NT2/D1 (cell line): ENCODE data around the gene ABCF1.
A peak's percentile ranks its signal among the peaks of the same experiment; 100 is the strongest.

ENCODE experiments used
- DNase-seq: peaks from one replicate; pipeline ENCODE4 v3.0.0-alpha.2; 2011; ENCODE audit warnings: low read depth, low spot score
- H3K27me3 ChIP-seq: 2 replicates; pipeline ENCODE4 v1.6.0; 2011; ENCODE audit warnings: mild to moderate bottlenecking; ENCODE audit not compliant: insufficient read length, insufficient read depth
- H3K36me3 ChIP-seq: 2 replicates; pipeline ENCODE4 v1.6.1; 2011; ENCODE audit warnings: mild to moderate bottlenecking, low read length, mixed read lengths; ENCODE audit not compliant: insufficient read depth, insufficient read length
- H3K4me1 ChIP-seq: 2 replicates; pipeline ENCODE4 v1.5.1; 2011; ENCODE audit not compliant: insufficient read depth, insufficient read length
- H3K4me3 ChIP-seq: 2 replicates; pipeline ENCODE4 v1.5.1; 2011; ENCODE audit warnings: low read depth; ENCODE audit not compliant: insufficient read length
- H3K9ac ChIP-seq: 2 replicates; pipeline ENCODE4 v1.6.0; 2011; ENCODE audit warnings: low read depth; ENCODE audit not compliant: insufficient read length
- H3K9me3 ChIP-seq: 2 replicates; pipeline ENCODE4 v1.5.1; 2011; ENCODE audit warnings: mild to moderate bottlenecking, low read length; ENCODE audit not compliant: insufficient read depth
- SUZ12 ChIP-seq: IDR thresholded peaks from 2 replicates; pipeline ENCODE4 v1.6.1; 2011; ENCODE audit not compliant: insufficient read length, insufficient read depth; ENCODE audit errors: extremely low read depth
- YY1 ChIP-seq: IDR thresholded peaks from 2 replicates; pipeline ENCODE4 v1.6.1; 2011; ENCODE audit not compliant: insufficient read length, insufficient read depth
- ZNF274 ChIP-seq: IDR thresholded peaks from 2 replicates; pipeline ENCODE4 v1.6.1; 2011; ENCODE audit warnings: mild to moderate bottlenecking, low read depth, low read length

Gene ABCF1

DNA sequence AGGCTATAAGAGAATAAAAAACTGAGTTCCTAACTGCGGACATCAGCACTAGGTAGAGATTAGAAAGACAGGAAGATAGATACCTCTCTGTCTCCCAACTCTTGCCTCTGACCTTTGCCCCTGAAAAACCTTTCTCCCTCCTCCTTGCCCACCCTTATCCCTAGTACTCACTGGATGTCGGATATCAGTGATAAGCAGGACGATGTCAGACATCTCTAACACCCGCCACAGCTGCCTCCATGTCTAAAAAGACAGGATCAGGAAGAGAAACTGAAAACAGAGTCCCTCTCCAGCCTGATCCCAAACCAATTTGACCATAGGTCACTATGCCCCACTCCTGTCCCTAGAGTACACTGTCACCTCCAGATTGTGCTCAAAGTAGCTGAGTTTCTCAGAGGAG is 16.8 kb upstream of the ABCF1 start:
- H3K9me3 ChIP-seq = no peaks in the 10 kb centered on the region
- no peak for DNase-seq
- peak overlapping the region; percentile 87 for H3K4me3 ChIP-seq
- H3K9ac ChIP-seq = no peak overlapping the region
- no peak for TF ChIP-seq ZNF274
- TF ChIP-seq SUZ12 = no peak
- TF ChIP-seq YY1 = no peak
- no peaks in the 10 kb centered on the region for H3K4me1 ChIP-seq
- H3K36me3 ChIP-seq = peaks cover 50% of the 10 kb centered on the region
- H3K27me3 ChIP-seq = no peaks in the 10 kb centered on the region

DNA sequence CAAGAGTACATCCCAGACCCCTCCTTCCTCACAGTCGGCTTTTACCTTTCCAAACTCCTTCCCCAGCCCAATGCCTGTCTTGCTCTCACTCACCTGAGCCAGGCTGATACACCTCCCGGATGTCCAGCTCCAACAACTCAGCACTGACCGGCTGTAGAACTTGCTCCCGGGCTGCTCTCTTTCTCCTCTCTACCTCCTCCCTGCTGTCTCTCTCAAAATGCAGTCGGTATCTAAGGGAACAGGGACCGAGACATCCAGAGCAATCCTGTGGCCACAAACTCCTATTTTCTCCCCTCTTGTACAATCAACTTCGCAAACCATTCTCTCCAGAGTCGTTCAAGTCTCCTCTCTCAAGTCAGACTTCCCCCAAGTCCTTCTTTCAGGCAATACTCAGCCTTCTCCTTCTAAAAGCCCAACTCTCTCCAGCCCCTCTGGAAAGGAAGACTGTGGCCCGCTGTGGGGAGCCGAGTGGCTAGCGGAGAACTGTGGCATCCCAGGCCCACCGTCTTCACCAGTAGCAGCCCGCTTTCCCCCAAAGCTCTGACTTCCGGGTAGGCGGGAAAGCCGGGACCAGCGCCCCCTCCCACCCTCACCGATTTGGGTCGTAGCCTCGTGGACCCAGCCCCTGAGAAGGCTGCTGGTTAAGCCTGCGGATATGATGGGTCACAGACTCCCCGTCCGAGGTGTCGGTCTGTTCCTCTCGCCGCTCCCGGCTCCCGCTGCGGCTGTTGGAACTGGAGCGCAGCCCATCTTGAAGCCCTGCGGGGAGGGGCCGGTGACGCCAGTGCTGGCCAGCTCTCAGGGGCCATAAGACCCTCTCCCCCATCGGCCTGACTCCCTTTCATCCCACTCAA is 16.1 kb upstream of the ABCF1 start:
- peak; percentile 27 for DNase-seq
- no peaks in the 10 kb centered on the region for H3K4me1 ChIP-seq
- peak overlapping the region; percentile 87 for H3K4me3 ChIP-seq
- peaks cover 52% of the 10 kb centered on the region for H3K36me3 ChIP-seq
- no peaks in the 10 kb centered on the region for H3K27me3 ChIP-seq
- no peaks in the 10 kb centered on the region for H3K9me3 ChIP-seq
- H3K9ac ChIP-seq = peak overlapping the region; percentile 70
- TF ChIP-seq SUZ12 (no peak), ZNF274 (no peak), YY1 (no peak)

DNA sequence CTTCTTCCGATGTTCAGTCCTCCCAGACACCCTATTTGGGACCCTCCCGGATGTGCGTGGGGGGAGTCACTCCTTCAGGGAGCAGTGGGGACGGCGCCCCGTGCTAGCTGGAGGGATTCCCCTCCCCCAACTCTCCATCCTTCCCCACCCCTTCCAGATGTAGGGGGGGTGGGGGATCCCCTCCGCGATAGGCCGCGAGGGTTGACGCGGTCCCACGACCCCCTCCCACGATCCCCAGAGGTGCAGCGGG is 15.5 kb upstream of the ABCF1 start:
- Histone ChIP-seq H3K4me3 (peak overlapping the region; percentile 87), H3K9me3 (no peaks in the 10 kb centered on the region), H3K36me3 (peaks cover 47% of the 10 kb centered on the region), H3K27me3 (no peaks in the 10 kb centered on the region), H3K9ac (peak overlapping the region; percentile 70), H3K4me1 (no peaks in the 10 kb centered on the region)
- DNase-seq = peak; percentile 1
- no peak for TF ChIP-seq YY1
- no peak for TF ChIP-seq SUZ12
- no peak for TF ChIP-seq ZNF274

DNA sequence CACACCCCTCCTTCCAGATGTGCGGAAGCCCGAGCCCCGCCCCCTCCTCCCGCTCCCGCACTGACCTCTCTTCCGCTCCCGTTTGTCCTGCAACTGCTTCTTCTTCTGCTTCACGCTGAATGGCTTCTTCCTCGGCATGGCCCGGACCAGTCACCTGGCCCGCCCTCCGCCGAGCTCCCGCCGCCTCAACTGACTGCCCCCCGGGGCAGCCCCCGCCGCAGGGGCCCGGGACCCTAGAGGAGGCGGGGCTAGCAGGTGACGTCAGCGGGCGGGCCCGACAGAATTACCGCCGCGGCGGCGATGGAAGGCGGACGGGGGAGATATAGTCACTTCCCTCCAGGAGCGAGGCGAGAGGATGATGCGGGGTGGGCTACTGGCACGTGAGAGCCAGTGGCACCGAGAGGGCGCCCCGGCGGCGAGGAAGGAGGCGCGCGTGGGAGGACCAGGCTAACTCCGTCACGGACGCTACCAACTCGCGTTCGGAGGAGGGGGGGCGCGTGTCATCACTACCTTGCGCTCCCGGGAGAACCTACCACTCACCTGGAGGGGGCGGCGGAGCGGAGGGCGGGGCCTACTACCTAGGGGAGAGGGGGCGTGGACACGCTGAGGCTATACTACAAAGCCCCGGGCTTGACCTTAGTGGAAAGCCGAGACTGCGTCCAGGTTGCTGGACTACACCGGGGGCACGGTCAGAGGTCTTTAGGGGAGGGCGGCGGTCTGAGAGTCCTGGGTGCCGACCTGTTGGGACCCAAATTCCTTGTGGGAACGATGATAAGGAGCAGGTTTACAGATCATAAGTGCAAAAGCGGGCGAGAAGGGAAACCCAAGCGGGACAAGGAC is 15.0 kb upstream of the ABCF1 start, which contains the start of gene GNL1:
Gene GNL1 (minus strand): TSS at position 424 of the 840 bp plus-strand sequence. CDS start 286 bp downstream, at position 138.
- Histone ChIP-seq H3K27me3 (no peaks in the 10 kb centered on the region), H3K9me3 (no peaks in the 10 kb centered on the region), H3K4me1 (no peaks in the 10 kb centered on the region), H3K4me3 (peak within 1 kb of the TSS; percentile 87), H3K9ac (peak within 1 kb of the TSS; percentile 90), H3K36me3 (peaks cover 43% of the 10 kb centered on the region)
- DNase-seq = peak; percentile 80
- TF ChIP-seq SUZ12 = no peak
- TF ChIP-seq YY1 = no peak
- TF ChIP-seq ZNF274 = no peak

DNA sequence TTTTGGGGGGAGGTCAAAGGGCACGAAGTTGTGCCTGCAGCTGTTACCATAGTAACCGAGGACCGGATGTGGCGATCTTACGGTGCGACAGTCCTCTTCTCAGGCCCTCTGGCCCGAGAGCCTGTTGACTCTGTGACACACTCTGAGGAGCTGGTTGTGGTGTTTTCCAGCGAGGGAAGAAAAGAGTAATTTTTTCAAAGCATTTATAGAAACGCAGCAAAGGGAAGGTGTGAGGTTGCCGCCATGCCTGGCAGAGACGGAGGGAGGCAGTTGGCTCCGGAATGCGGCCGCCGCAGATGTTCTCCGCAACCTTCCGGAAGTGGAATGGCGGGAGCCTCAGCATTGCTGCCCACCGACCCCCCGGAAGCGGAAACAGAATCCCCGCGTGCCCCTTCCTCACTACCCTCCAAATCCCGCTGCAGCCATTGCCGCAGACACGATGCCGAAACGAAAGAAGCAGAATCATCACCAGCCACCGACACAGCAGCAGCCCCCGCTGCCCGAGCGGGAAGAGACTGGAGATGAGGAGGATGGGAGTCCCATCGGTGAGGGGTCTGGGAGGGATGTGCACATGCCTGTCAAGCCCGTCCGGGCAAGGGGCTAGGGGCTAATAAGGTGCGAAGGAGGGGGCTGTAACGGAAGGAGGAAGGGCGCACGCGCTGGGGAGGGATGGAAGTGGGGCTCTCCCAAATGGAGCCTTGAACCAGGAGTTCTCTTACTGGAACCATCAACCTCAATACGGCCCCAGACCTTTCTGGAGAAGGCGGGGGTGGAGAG is 14.1 kb upstream of the ABCF1 start, which contains the start of gene PRR3:
Gene PRR3 (plus strand): TSS at position 390 of the 777 bp plus-strand sequence. CDS start 50 bp downstream, at position 440.
- Histone ChIP-seq H3K27me3 (no peaks in the 10 kb centered on the region), H3K36me3 (peaks cover 46% of the 10 kb centered on the region), H3K9ac (peak within 1 kb of the TSS; percentile 90), H3K4me3 (peak within 1 kb of the TSS; percentile 87), H3K4me1 (no peaks in the 10 kb centered on the region), H3K9me3 (no peaks in the 10 kb centered on the region)
- TF ChIP-seq SUZ12 (no peak), YY1 (peak; percentile 55)
- DNase-seq = peak; percentile 75

- H3K9ac ChIP-seq = peak overlapping the region; percentile 90
- TF ChIP-seq SUZ12 (no peak), ZNF274 (no peak), YY1 (no peak)
- no peaks in the 10 kb centered on the region for H3K27me3 ChIP-seq
- no peaks in the 10 kb centered on the region for H3K4me1 ChIP-seq
- H3K36me3 ChIP-seq = peaks cover 46% of the 10 kb centered on the region
- H3K9me3 ChIP-seq = no peaks in the 10 kb centered on the region
- peak overlapping the region; percentile 87 for H3K4me3 ChIP-seq
- no peak for DNase-seq
Measured at GRCh38 chr6:30557683-30557981, 13.6 kb upstream of the ABCF1 start.
